OCI-LY3 (cell line): ENCODE data around the gene CIZ1.

ENCODE experiments used
- H2AFZ ChIP-seq: fragments of 200-600, 300-600 bp; shearing (Covaris generic); 2 replicates; pipeline ENCODE4 v1.6.0; 2014; ENCODE audit warnings: antibody characterized with exemption, low read depth, low read length
- H3K27ac ChIP-seq: fragments of 200-600, 300-600 bp; sonication (generic); 2 replicates; pipeline ENCODE4 v1.5.1; 2014; ENCODE audit warnings: mild to moderate bottlenecking, low read length, moderate library complexity, mixed read lengths
- H3K27me3 ChIP-seq: fragments of 200-600, 300-600 bp; sonication (generic); 2 replicates; pipeline ENCODE4 v1.6.1; 2014; ENCODE audit warnings: low read depth, low read length, mixed read lengths
- H3K36me3 ChIP-seq: fragments of 200-600, 300-600 bp; sonication (generic); replicated peaks from 2 replicates; pipeline ENCODE3; 2014; ENCODE audit warnings: low read depth, low read length, mixed read lengths
- H3K4me1 ChIP-seq: fragments of 300-600, 200-600 bp; sonication (generic); 2 replicates; pipeline ENCODE4 v1.6.1; 2014; ENCODE audit warnings: low read length, mixed read lengths
- H3K4me2 ChIP-seq: fragments of 200-600, 300-600 bp; sonication (generic); 2 replicates; pipeline ENCODE4 v1.6.1; 2014; ENCODE audit warnings: low read length, mixed read lengths
- H3K4me3 ChIP-seq: fragments of 300-600, 200-600 bp; sonication (generic); 2 replicates; pipeline ENCODE4 v1.5.1; 2014; ENCODE audit warnings: antibody characterized with exemption, mild to moderate bottlenecking, low read length, moderate library complexity
- H3K79me2 ChIP-seq: fragments of 300-600, 200-600 bp; shearing (Covaris generic); 2 replicates; pipeline ENCODE4 v1.6.1; 2014; ENCODE audit warnings: mild to moderate bottlenecking, low read length, mixed read lengths
- H3K9ac ChIP-seq: fragments of 300-600, 200-600 bp; shearing (Covaris generic); 2 replicates; pipeline ENCODE4 v1.6.0; 2014; ENCODE audit warnings: mild to moderate bottlenecking, low read length, moderate library complexity
- H3K9me3 ChIP-seq: fragments of 200-600, 300-600 bp; shearing (Covaris generic); 2 replicates; pipeline ENCODE4 v1.6.1; 2014; ENCODE audit warnings: low read length, mixed read lengths; ENCODE audit not compliant: insufficient read depth
- H4K20me1 ChIP-seq: fragments of 200-600, 300-600 bp; sonication (generic); 2 replicates; pipeline ENCODE4 v1.6.1; 2016; ENCODE audit warnings: low read length, mixed read lengths; ENCODE audit not compliant: insufficient read depth
- CTCF ChIP-seq: fragments of 200-600, 300-600 bp; sonication (generic); IDR thresholded peaks from 2 replicates; pipeline ENCODE4 v1.5.1; 2014; ENCODE audit warnings: antibody characterized with exemption, low read length, low read depth
- EZH2phosphoT487 ChIP-seq: fragments of 200-600 bp; shearing (Covaris generic); IDR thresholded peaks from 2 replicates; pipeline ENCODE4 v1.6.1; 2018; ENCODE audit warnings: antibody characterized with exemption, mixed run types, low read depth

The CIZ1 gene

DNA sequence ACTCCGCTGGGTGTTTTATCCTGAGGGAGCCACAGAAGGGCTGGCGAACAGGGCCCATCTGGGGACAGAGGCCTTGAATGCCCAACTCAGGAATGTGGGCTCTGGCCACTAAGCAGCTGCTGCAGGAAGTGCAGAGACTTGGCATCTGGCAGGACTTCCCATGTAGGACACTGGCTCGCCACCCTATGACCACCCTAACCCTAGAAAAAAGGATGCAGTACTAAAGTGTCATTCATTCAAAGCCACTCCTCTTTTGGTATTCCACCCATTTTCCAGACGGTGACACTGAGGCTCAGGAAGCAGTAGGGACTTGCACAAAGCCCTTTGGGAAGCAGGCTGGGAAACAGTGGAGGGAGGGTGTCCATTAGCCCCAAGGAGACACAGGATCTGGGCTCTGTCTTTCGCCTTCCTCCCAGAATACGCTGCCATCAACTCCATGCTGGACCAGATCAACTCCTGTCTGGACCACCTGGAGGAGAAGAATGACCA lies 28.3 kb downstream of the CIZ1 start:
- peaks cover 8% of the 10 kb centered on the region for H3K79me2 ChIP-seq
- no peak overlapping the region for H3K27ac ChIP-seq
- H3K9me3 ChIP-seq = no peaks in the 10 kb centered on the region
- peaks cover 12% of the 10 kb centered on the region for H3K4me1 ChIP-seq
- no peak overlapping the region for H2AFZ ChIP-seq
- H3K4me2 ChIP-seq = no peak overlapping the region
- H3K9ac ChIP-seq = no peak overlapping the region
- H3K27me3 ChIP-seq = no peaks in the 10 kb centered on the region
- H3K4me3 ChIP-seq = no peak overlapping the region
- no peaks in the 10 kb centered on the region for H4K20me1 ChIP-seq
- no peak for TF ChIP-seq CTCF
- TF ChIP-seq EZH2phosphoT487 = no peak
- H3K36me3 ChIP-seq = peaks cover 36% of the 10 kb centered on the region

GRCh38 chr9:128162215-128163026 lies 29.0 kb downstream of the CIZ1 start:
- Histone ChIP-seq H3K4me2 (no peak overlapping the region), H3K9me3 (no peaks in the 10 kb centered on the region), H3K27me3 (no peaks in the 10 kb centered on the region), H3K9ac (no peak overlapping the region), H3K4me3 (no peak overlapping the region), H3K27ac (no peak overlapping the region), H3K36me3 (peaks cover 31% of the 10 kb centered on the region), H3K4me1 (peaks cover 12% of the 10 kb centered on the region), H4K20me1 (no peaks in the 10 kb centered on the region), H3K79me2 (peaks cover 8% of the 10 kb centered on the region), H2AFZ (no peak overlapping the region)
- TF ChIP-seq CTCF = no peak
- no peak for TF ChIP-seq EZH2phosphoT487

- no peak overlapping the region for H3K27ac ChIP-seq
- no peaks in the 10 kb centered on the region for H3K9me3 ChIP-seq
- peak overlapping the region; percentile 89 for H3K4me3 ChIP-seq
- peaks cover 21% of the 10 kb centered on the region for H3K36me3 ChIP-seq
- no peaks in the 10 kb centered on the region for H4K20me1 ChIP-seq
- H2AFZ ChIP-seq = no peak overlapping the region
- H3K9ac ChIP-seq = peak overlapping the region; percentile 85; the same call in 1 of the 2 replicates
- H3K4me1 ChIP-seq = peaks cover 12% of the 10 kb centered on the region
- H3K4me2 ChIP-seq = peak overlapping the region; percentile 79
- H3K79me2 ChIP-seq = peaks cover 8% of the 10 kb centered on the region
- no peaks in the 10 kb centered on the region for H3K27me3 ChIP-seq
- TF ChIP-seq EZH2phosphoT487 = no peak
- no peak for TF ChIP-seq CTCF
These were observed 30.0 kb downstream of the CIZ1 start for GRCh38 chr9:128161215-128161902.

- Histone ChIP-seq H3K4me2 (peak overlapping the region; percentile 79), H2AFZ (peak overlapping the region; percentile 83), H3K9me3 (no peaks in the 10 kb centered on the region), H3K4me1 (peaks cover 12% of the 10 kb centered on the region), H3K9ac (peak overlapping the region; percentile 85), H4K20me1 (no peaks in the 10 kb centered on the region), H3K36me3 (peaks cover 16% of the 10 kb centered on the region), H3K79me2 (peaks cover 8% of the 10 kb centered on the region), H3K27ac (0 out of 2 replicates have a peak overlapping the region, but pooled peaks have one; percentile 7), H3K4me3 (peak overlapping the region; percentile 89), H3K27me3 (no peaks in the 10 kb centered on the region)
- TF ChIP-seq CTCF (no peak), EZH2phosphoT487 (no peak)
These were observed 30.8 kb downstream of the CIZ1 start for GRCh38 chr9:128160603-128160987.
